ENCODE measurements around the gene PAXX.

Gene PAXX

GRCh38 chr9:137006116-137007003, 14.1 kb downstream of the PAXX start:
- no peak for DNase-seq

GRCh38 chr9:137007108-137007815, 15.0 kb downstream of the PAXX start:
- no peak for DNase-seq

DNA sequence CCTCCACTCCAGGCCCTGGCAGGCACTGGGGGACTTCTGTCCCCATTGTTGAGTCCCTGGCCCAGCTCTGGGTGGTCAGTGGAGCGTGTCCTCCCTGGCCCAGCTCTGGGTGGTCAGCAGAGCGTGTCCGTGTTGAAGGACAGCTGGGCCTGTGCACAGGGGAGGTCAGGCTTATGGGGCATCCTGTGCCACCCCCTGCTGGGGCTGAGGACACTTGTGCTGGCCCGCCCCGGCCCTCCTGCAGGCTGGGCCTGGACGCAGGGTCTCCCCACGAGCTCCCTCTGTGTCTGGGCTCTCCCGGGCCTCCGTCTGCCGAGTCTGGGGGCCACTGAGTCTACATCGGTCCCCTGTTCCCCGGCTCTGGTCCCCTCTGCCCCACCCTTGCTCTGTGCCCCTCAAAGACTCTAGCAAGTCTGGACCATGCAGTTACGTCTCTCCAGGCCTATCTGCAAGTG, 15.6 kb downstream of the PAXX start:
- no peak for DNase-seq

- DNase-seq, result no peak
These were observed 16.1 kb downstream of the PAXX start for GRCh38 chr9:137008312-137008711.

GRCh38 chr9:137009217-137009616, 17.0 kb downstream of the PAXX start:
- no peak for DNase-seq

DNA sequence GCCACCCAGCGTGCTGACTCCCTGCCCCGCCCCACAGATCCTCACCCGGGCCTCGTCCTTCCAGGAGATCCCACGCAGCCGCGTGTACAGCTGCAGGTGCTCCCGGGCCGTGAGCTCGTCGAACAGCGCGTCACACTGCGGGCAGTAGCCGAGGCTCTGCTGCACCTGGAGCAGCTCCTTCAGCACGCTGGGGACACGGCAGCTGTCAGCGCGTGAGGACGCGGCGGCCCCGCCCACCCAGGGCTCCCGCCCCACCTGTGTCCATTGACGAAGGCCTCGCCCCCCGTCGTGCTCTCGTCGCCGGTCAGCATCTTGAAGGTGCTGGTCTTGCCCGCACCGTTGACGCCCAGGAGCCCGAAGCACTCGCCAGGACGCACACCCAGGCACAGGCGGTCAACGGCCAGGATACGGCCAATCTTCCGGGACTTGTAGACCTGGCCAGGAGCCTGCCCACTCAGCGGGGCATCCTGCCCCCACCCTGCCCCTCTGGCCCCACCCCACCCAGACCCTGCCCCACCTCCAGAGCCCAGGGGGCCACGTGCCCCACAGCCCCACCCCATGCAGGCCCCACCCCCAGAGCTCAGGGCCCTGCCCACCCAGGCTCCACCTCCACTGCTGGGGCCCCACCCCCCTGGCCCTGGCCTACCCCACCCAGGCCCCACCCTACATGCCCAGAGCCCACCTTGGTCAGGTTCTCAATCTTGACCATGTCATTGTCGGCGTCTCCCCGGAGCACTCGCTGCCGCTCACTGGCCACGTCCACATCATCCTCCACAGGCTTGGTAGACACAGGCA, 17.9 kb downstream of the PAXX start:
- no peak for DNase-seq

GRCh38 chr9:137011156-137011555, 18.9 kb downstream of the PAXX start:
- DNase-seq, result no peak

DNA sequence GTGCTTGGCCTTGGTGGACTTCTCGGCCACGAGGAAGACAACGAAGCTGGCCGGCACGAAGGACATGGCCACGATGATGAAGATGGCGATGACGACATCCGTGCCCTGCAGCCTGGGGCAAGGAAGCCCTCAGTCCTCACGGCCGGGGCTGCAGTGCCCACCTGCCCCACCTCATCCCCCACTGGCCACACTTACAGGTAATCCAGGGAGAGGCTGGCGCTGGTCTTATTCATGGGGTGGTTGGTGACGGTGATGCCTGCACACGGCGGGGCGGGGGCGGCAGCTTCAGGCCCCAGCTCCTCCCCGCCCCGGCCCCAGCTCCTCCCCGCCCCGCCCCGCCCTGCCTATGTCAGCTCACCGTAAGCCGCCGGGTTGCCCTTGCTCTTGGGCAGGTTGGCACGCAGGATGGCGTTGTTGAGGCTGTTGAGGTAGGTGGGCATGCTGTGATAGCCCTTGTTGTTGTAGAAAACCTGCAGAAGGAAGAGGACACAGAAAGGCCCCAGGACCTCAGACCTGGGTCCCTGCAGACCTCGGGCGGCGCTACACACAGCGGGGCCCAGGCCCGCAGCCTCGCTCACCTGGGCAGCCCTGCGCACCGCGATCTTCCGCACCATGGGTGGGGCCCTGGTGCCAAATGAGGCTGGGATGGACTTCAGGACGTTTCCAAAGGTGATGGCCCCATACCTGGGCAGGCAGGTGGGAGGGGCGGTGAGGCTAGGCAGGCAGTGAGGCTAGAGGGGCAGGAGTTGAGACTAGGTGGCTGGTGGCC, 19.9 kb downstream of the PAXX start:
- DNase-seq, result no peak

DNA sequence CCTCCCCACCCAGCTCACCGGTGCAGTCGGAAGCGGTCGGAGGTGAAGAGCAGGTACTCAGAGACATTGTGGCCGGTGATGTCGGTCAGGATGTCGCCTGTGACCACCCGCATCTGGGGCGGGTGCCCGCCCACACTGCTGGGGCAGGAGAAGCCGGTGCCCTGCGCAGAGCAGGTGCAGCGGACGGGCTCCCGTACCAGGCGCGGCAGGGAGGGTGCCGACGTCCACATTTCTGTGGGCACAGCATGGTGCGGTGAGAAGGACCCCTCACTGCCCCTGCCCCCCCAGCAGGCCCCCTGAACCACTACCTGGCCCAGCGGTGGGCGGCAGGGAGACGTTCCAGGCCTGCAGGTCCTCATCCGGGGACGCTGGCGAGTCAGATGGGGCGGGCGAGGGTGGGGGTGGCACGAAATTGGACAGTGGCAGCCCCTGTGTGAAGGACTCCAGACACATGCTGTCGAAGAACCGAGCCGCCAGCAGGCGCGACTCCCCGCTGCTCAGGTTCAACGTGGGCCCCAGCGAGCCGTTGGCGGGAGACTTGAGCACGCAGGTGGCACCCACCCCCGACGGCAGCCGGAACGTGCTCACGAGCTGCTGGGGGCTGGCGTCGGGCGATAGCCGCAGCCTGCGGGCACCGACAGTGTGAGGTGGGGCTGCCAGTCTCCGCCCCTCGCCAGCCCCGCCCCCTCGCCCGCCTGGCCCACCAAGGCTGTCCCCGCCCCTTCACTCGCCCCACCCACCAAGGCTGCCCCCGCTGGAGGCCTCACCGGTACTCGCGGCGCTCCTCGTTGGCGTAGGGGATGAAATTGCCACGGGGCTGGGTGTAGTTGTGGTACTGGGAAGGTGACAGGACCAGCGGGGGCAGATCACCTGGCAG, 20.7 kb downstream of the PAXX start:
- no peak for DNase-seq

DNA sequence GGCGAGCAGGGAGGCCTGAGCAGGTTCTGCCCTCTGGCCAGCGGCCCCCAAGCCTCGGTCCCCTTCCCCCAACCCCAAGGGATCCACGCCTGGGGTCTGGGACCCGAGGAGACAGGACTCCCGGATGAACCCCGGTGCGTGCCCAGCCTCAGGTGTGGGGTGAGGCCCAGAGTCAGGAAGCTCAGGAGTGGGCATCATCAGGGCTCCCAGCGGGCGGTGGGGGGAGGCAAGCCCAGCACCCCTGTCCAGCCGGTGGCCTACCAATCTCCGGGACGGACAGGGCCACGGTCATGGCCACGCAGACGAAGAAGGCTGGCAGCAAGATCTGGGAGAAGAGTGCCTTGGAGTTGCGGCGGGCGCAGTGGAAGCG, 21.3 kb downstream of the PAXX start:
- no peak for DNase-seq

- DNase-seq, result no peak
These were observed 21.9 kb downstream of the PAXX start for GRCh38 chr9:137014166-137014565.

DNA sequence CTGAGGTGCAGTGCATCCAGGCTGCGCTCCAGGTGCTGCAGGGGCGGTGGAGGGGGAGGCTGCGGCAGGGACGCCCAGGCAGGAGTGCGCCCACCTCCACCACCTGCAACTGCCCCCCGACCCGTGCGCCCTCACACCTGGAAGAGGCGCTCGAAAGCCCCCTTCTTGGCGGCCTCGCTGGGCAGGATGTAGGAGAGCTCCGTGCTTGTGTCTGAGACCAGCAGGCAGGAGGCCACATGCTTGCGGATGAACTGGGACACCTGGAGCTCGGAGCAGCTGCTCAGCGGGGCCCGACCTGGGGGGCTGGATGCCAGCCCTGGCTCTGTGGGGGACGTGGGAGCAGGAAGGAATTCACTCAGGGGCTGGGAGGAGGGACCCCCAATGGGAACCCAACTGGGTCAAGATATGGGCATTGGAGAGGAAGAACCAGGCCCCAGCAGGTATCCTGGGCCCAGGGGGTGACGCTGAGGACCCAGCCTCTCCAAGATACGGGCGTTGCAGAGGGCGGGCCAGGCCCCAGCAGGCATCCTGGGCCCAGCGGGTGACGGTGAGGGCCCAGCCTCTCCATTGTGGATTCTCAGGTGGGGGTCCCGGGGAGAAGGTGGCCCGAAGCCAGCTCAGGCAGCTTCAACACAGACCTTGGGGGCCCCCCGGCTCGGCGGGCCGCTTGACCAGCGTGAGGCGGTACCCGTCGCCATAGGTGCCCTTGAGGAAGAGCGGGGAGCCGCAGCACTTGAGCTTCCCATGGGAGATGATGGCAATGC, 22.7 kb downstream of the PAXX start:
- no peak for DNase-seq

GRCh38 chr9:137015540-137015930, 23.3 kb downstream of the PAXX start:
- DNase-seq, result no peak

DNA sequence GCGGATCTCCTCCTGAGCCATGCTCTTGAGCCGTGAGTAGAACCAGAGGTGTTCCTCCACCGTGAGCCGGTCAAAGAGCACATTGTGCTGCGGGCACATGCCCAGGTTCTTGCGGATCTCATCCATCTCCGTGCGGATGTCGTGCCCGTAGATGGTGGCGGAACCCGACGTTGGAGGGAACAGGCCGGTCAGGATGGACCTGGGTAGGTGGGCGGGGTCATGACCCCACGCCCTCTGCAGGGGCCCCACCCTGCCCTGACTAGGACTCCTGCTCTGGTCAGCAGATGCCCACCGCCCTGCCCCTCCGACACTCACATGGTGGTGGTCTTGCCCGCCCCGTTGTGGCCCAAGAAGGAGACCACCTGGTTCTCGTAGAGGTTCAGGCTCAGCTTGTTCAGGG, 23.8 kb downstream of the PAXX start:
- no peak for DNase-seq

DNA sequence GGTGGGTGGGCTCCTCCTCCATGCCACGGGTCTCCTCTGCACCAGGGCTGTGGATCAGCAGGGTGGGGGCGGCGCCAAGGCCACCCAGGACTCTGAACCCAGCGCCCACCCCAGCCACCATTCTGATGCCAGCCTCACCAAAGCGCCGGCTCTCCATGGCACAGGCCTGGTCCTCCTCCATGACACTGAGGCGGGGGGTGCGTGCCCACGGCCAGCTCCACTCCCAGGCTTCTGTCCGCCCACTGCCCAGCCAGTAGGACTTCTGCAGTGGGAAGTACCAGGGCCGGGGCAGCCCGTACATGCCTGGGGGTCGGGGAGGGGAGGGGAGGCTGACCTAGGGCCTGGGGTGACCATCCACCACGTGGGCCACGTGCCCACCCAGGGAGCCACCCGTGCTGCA, 24.2 kb downstream of the PAXX start:
- DNase-seq, result no peak

DNA sequence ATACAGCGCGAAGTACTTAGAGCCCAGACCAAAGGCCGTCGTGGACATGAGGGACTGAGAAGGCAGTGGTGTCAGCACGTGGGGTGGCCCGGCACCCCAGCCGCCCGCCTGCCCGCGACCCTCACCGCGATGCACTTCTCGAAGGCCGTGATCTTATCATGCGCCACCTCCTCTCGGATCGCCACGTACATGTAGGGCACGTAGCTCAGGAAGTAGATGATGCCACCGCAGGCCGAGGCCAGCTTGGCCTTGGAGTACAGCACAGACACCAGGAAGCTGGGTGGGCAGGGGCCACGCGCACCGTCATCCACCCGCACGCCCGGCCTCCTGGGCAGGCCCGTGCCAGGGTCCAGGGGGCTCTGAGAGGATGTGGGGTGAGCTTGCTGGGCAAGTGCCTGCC, 24.8 kb downstream of the PAXX start:
- no peak for DNase-seq

DNA sequence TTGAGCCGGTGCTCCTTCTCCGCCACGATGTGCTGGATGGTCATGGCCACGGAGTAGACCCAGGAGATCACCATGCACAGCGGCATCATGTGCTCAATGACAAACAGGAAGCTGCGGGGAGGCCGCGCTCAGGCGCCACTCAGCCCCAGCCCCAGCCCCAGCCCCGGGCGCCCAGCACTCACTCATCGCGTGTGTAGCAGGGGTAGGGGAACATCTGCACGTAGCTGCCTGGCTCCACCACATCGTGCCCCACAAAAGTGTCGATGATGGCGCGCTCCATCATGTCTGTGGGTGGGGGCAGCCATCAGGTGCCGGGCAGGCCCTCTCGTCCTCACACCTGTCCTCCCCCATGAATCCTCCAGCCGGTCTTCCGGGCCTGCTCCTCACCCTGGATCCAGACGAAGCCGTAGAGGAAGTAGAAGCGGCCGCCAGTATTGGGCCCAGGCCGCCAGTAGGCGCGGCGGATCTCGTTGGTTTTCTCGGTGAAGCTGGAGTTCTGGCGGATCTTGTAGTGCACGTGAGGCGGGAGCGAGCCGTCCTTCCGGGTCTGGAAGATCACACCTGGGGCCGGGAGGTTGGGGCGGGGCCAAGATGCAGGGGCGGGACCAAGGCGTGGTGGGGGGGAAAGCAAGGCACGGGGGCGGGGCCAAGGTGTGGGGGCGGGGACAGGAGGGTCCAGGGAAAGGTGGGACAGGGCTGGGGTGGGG, 25.7 kb downstream of the PAXX start:
- DNase-seq, result no peak

GRCh38 chr9:137018761-137019559, 26.7 kb downstream of the PAXX start:
- no peak for DNase-seq
